Stimulated activated CD4-positive, alpha-beta T cell treated with anti-CD3 and anti-CD28 coated beads, TNF-alpha, amount 100 ng/mL, for 1 hour (primary cell): ENCODE measurements around the gene JMJD6.
"Not testable (repeated sequence)": the region's sequence is repeated elsewhere in the genome, so short reads cannot be mapped to it uniquely, and the experiment has no call there.

Experiments
- DNase-seq, 3 donors: peaks; one replicate each; pipeline ENCODE4 v3.0.0-alpha.2; 2020; ENCODE audit warnings: low read depth in 3 of 3, low spot score in 1 of 3

The JMJD6 gene

GRCh38 chr17:76737082-76737675 lies 10.8 kb upstream of the JMJD6 start, which contains the start of gene SRSF2:
TSS of gene SRSF2 (minus strand) at chr17:76737331. CDS start at chr17:76737160, 171 bp downstream.
- DNase-seq, result peak; percentile 96 to 99 (median 97)

- DNase-seq, result peak; percentile 17 to 60 (median 33)
Observed at GRCh38 chr17:76736349-76737081, 10.1 kb upstream of the JMJD6 start.

GRCh38 chr17:76735586-76736348 lies 9.4 kb upstream of the JMJD6 start:
- no peak for DNase-seq

DNA sequence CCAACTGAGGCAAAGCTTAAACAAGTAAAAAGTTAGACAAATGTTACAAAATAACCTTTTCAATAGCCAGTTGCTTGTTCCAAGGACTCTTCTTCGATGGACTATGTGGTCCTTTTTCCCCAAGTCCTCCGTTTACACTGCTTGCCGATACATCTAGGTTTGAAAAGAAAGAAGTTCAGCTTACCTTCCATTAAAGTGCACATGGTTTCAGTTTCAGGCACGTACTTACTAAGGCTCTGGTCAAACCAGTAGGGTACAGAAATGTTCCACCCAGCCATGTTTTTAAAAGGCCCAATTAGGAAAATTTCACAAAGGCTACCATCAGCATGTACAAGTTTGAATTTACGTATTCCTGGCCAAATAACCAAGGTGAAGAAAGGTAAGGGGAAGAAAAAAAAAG lies 8.6 kb upstream of the JMJD6 start:
- no peak for DNase-seq

GRCh38 chr17:76734080-76734840 lies 7.9 kb upstream of the JMJD6 start:
- DNase-seq, result no peak

- no peak for DNase-seq
Observed at GRCh38 chr17:76733618-76733957, 7.2 kb upstream of the JMJD6 start.

DNA sequence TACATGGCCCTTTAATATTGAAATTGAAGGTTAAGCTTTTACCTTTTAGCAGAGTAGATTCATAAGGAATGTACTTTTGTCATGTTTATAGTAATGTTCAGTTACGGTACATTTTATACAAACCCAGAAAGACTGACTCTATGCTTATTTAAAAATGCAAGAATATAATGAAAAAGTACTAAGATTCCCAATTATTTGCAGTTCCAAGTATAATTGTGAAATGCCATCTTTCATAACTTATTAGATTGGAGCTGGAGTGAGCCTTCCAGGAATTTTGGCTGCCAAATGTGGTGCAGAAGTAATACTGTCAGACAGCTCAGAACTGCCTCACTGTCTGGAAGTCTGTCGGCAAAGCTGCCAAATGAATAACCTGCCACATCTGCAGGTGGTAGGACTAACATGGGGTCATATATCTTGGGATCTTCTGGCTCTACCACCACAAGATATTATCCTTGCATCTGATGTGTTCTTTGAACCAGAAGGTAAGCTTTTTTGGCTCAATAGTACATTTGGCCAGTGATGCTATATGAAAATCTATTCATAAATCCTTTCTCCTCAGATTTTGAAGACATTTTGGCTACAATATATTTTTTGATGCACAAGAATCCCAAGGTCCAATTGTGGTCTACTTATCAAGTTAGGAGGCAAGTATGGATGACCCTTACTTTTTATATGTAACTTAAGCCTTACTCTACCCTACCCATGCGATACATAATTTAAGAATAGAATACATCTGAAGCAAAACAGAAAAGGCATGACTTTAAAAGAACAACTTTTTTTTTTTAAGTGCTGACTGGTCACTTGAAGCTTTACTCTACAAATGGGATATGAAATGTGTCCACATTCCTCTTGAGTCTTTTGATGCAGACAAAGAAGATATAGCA lies 6.6 kb upstream of the JMJD6 start:
- no peak for DNase-seq

- not testable (repeated sequence) for DNase-seq
Observed at GRCh38 chr17:76731800-76732733, 5.7 kb upstream of the JMJD6 start.

GRCh38 chr17:76727745-76728456 lies 1.5 kb upstream of the JMJD6 start:
- DNase-seq, result no peak

GRCh38 chr17:76726776-76727718 lies 641 bp upstream of the JMJD6 start, which contains the start of gene METTL23:
TSS of gene METTL23 (plus strand) at chr17:76726839. CDS start at chr17:76729711, 2,872 bp downstream.
- peak; percentile 43 to 61 (median 53) for DNase-seq

DNA sequence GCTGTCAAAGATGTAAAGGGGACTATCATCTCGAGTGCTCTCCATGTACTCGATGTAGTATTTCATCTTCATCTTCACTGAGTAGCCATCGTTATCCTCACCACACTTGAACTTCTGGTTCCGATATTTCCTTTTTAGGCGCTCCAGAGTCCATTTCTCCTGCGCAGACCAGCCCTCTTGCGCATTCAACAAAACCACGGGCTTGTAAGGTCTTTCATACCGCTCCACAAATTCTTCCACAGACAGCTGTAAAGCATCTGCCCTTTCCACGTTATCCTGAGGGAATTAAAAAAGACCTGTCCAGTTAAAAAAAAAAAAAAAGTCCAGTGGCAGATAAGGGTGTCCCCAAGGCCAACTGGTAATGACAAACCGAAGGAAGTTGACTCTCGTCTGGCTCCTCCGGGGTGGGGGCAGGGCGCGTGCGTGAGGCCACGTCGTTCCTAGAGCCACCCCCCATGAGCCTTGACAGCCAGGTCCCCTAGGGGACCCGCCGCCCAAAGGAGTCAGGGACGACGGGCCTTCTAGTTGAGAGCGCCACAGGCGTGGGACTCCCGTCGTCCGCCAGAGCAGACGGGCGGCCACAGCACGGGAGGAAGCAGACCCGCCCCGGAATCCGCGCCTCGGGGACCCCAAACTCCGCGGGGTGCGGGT lies 701 bp downstream of the JMJD6 start:
- DNase-seq, result peak in 2 of 3 donors; percentile 25 to 60

DNA sequence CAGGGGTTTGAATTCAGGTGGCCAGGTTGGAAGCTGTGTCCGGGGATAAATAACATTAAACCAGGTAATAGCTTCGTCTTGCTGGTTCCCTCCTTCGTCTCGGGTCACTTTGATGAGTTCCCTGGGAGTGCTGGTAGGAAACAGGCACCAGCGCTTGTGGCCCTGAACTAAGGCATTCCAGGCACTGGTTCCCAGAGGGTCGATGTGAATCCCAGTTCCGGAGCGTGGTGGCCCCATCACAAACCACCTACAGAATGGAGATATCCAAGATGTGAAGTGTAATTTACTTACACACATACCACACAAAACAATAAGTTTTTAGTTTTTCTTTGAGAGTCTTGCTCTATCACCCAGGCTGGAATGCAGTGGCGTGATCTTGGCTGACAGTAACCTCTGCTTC lies 2.6 kb downstream of the JMJD6 start:
- no peak for DNase-seq

DNA sequence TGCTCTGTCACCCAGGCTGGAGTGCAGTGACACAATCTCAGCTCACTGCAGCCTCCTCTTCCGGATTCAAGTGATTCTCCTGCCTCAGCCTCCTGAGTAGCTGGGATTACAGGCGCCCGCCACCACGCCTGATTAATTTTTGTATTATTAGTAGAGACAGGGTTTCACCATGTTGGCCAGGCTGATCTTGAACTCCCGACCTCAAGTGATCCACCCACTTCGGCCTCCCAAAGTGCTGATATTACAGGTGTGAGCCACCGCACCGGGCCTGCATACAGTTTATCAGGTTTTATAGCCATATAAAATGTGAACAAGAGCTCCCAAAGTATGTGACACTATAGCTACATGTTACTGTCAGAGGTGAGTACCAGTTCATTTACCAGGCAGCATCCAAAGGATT lies 3.4 kb downstream of the JMJD6 start:
- DNase-seq, result not testable (repeated sequence)

- DNase-seq, result no peak
Observed at GRCh38 chr17:76722279-76722678, 4.1 kb downstream of the JMJD6 start.

DNA sequence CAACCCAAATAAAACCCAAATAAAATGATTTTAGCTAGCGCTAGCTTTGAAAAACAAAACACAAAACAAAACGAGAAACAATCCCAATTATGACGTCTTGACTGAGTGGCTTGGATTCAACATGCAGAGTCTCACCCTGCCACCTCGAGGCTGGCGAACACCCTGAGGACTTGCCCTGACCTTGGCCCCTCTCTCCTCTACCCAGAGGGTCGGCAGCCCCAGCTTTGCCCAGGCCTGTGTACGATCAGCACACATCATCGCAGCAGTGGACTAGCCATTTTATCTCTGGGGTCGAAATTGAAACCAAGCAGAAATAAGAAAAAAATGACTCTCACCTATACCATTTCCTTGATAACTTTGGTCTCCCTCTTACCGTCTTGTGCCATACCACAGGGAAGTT lies 4.9 kb downstream of the JMJD6 start:
- no peak for DNase-seq

DNA sequence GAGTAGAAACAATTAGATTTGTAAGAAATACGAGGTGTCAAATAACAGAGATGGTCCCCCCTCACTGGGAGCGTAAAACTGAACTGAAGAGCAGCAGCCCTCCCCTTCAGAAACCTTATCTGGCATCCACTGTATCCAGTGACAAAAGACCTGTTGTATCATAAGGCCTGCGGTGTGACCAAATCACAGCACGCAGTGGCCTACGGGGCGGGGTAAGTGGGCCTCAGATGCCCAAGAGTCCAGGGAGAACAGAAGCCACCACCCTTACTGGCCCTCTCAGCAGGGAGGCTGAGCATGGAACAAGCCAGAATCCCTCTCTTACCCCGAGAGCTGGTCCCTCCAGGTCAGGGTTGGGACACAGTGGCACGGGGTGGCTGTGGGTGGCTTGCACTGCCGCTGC lies 5.5 kb downstream of the JMJD6 start:
- DNase-seq, result no peak

- DNase-seq, result no peak
Observed at GRCh38 chr17:76720211-76720610, 6.2 kb downstream of the JMJD6 start.
